Measurements from ENCODE around the gene CCNL1.
"Not testable (repeated sequence)": the region's sequence is repeated elsewhere in the genome, so short reads cannot be mapped to it uniquely, and the experiment has no call there.

CCNL1 gene

GRCh38 chr3:157175691-157176507 is 16.0 kb upstream of the CCNL1 start:
- H3K4me3 ChIP-seq (ENCODE audit: low read length) = peak overlapping the region; percentile 85
- TF ChIP-seq, protein P1, sequence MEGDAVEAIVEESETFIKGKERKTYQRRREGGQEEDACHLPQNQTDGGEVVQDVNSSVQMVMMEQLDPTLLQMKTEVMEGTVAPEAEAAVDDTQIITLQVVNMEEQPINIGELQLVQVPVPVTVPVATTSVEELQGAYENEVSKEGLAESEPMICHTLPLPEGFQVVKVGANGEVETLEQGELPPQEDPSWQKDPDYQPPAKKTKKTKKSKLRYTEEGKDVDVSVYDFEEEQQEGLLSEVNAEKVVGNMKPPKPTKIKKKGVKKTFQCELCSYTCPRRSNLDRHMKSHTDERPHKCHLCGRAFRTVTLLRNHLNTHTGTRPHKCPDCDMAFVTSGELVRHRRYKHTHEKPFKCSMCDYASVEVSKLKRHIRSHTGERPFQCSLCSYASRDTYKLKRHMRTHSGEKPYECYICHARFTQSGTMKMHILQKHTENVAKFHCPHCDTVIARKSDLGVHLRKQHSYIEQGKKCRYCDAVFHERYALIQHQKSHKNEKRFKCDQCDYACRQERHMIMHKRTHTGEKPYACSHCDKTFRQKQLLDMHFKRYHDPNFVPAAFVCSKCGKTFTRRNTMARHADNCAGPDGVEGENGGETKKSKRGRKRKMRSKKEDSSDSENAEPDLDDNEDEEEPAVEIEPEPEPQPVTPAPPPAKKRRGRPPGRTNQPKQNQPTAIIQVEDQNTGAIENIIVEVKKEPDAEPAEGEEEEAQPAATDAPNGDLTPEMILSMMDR (conservative IDR thresholded peaks at IDR 0.05; ENCODE audit: low read depth, low read length) = no peak
- no peak for DNase-seq (ENCODE audit: low read depth)

DNA sequence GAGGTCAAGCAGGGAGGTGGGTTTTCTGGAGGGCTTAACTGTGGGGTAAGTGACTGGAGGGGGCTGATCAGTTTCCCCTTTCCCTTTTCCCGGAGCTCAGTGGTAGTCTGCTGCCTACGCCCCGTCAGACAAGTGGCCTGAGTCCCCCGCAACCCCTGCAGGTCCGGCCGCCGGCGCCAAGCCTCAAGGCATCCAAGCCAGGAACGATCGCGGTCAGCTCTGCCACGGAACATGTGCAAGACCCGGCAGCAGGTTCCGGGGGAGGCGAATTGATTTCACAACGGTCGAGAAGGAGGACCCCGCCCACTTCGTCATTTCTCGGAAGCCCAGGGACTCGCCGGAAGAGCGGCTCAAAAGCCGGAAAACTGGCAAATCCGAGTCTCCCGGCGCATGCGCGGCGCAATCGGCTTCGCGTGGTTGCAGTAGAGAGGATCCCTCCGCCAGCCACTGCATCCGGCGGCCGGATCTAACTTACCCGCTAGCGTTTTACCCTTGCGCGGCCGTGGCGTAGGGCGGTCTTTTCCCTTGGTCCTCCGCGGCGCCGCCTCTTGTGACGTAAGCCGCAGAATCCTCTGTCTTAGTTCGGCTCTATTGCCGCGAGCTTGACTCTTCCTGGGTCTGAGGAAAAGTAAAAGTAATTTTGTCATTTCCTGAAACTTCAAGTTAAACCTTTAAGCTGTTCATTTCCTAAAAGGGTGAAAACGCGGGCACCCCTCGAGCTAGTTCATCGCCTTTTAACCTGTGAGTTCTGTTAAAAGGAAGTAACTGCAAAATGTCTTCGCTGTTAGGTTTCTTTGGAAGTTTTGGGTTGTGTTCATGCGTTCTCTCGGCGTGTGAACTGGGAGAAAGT is 14.9 kb upstream of the CCNL1 start:
- TF ChIP-seq, protein P1 (conservative IDR thresholded peaks at IDR 0.05; ENCODE audit: low read depth, low read length) = no peak
- peak overlapping the region; percentile 85 for H3K4me3 ChIP-seq (ENCODE audit: low read length)
- peak; percentile 99 for DNase-seq (ENCODE audit: low read depth)

GRCh38 chr3:157174290-157174648 is 14.3 kb upstream of the CCNL1 start:
- no peak for DNase-seq (ENCODE audit: low read depth)
- peak overlapping the region; percentile 57 for H3K4me3 ChIP-seq (ENCODE audit: low read length)
- TF ChIP-seq, protein P1 (conservative IDR thresholded peaks at IDR 0.05; ENCODE audit: low read depth, low read length) = no peak

DNA sequence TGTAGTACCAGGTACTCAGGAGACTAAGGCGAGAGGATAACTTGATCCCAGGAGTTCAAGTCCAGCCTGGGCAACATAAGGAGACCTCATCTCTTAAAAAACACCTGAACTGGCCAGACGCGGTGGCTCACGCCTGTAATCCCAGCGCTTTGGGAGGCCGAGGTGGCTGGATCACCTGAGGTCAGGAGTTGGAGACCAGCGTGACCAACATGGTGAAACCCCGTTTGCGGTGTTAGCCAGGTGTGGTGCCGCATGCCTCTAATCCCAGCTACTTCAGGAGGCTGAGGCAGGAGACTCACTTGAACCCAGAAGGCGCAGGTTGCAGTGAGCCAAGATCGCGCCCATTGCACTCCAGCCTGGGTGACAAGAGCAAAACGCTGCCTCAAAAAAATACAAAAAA is 13.4 kb upstream of the CCNL1 start:
- not testable (repeated sequence) for DNase-seq (ENCODE audit: low read depth); H3K4me3 ChIP-seq (ENCODE audit: low read length)

GRCh38 chr3:157172746-157173145 is 12.8 kb upstream of the CCNL1 start:
- TF ChIP-seq, protein P1 (conservative IDR thresholded peaks at IDR 0.05; ENCODE audit: low read depth, low read length) = no peak
- DNase-seq (ENCODE audit: low read depth) = no peak
- no peak overlapping the region for H3K4me3 ChIP-seq (ENCODE audit: low read length)

DNA sequence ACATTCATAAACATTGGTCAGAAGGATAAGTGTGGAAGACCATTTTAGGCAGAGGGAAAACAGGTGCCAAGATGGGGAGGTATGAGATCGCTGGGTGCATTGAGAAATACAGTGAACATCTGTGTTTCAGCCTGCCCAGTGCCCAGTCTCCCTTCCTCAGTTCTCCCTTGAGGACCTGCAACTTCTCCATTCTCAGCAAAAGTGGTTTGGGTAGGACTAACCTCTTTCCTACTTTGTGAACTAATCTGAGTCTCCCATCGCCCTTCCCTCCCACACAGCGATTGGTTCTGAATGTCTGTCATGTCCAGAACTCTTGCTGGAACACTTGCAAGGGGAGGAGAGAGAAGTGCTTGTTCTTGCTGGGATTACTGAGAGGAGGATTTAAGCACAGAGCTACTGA is 10.9 kb upstream of the CCNL1 start:
- TF ChIP-seq, protein P1 (conservative IDR thresholded peaks at IDR 0.05; ENCODE audit: low read depth, low read length) = no peak
- DNase-seq (ENCODE audit: low read depth) = no peak
- H3K4me3 ChIP-seq (ENCODE audit: low read length) = no peak overlapping the region

DNA sequence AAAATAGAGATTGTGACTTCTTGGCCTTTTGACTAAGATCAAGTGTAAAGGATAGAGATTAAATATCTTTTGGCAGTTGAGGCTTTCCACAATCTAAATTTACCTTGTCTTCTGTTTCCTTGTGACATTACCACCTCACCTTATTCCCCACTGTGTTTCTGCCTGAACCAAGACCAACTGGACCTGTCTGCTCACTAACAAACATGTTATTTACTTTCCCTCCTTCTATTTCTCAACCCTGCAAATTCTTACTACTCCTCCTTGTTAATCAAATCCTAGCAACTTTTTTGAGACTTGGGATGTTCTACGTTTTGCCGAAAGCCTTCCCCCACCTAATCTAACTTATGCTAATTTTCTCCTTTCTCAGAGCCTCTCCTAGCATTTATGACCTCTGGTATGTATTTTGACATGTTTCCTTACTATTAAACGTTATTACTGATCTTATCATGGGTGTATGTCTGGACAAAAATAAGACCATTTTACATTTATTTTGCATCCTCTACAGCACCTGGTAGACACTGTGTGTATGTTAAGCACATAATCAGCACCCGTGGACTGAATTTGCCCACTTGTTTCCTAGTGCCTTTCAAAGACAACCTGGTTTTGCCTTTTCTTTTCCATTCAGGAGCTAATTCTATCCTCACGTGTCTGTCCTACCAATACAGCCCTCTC is 7.6 kb upstream of the CCNL1 start:
- H3K4me3 ChIP-seq (ENCODE audit: low read length) = no peak overlapping the region
- DNase-seq (ENCODE audit: low read depth) = no peak
- TF ChIP-seq, protein P1 (conservative IDR thresholded peaks at IDR 0.05; ENCODE audit: low read depth, low read length) = no peak

Data from retinal pigment epithelial cell (primary cell).